Fibroblast of mammary gland (primary cell): ENCODE measurements around the gene LMAN1L.

Experiments used
- DNase-seq: peaks from one replicate; pipeline ENCODE4 v3.0.0-alpha.2; 2010; ENCODE audit warnings: low read depth
- H3K4me3 ChIP-seq: 2 replicates; pipeline ENCODE4 v1.5.1; 2011; ENCODE audit warnings: low read depth, mild to moderate bottlenecking, low read length, moderate library complexity; ENCODE audit not compliant: control insufficient read depth
- CTCF ChIP-seq: conservative IDR thresholded peaks from 2 replicates; pipeline ENCODE4 v1.5.1; 2011; ENCODE audit warnings: low read depth, low read length, inconsistent platforms; ENCODE audit not compliant: control insufficient read depth, insufficient read depth

Gene LMAN1L

GRCh38 chr15:74800559-74801094 lies 12.0 kb upstream of the LMAN1L start:
- no peak for TF ChIP-seq CTCF
- DNase-seq: no peak
- H3K4me3 ChIP-seq: no peak overlapping the region

- no peak for TF ChIP-seq CTCF
- H3K4me3 ChIP-seq: no peak overlapping the region
- DNase-seq: no peak
Measured at GRCh38 chr15:74801311-74801997, 11.2 kb upstream of the LMAN1L start.

GRCh38 chr15:74802290-74802689 lies 10.3 kb upstream of the LMAN1L start:
- no peak for DNase-seq
- TF ChIP-seq CTCF: no peak
- H3K4me3 ChIP-seq: no peak overlapping the region

GRCh38 chr15:74802862-74803447 lies 9.7 kb upstream of the LMAN1L start:
- H3K4me3 ChIP-seq: no peak overlapping the region
- no peak for TF ChIP-seq CTCF
- DNase-seq: no peak

- no peak for TF ChIP-seq CTCF
- no peak for DNase-seq
- no peak overlapping the region for H3K4me3 ChIP-seq
Measured at GRCh38 chr15:74804935-74805334, 7.7 kb upstream of the LMAN1L start.

- no peak for TF ChIP-seq CTCF
- peak; percentile 25 for DNase-seq
- H3K4me3 ChIP-seq: no peak overlapping the region
Measured at GRCh38 chr15:74807282-74807681, 5.4 kb upstream of the LMAN1L start.
